HepG2 (cell line): ENCODE results near the gene ATP13A2.

Source experiments
- ATM ChIP-seq: fragments of 450-650 bp; IDR thresholded peaks from 2 replicates; pipeline ENCODE4 v1.7.1; 2017; ENCODE audit warnings: mild to moderate bottlenecking, borderline replicate concordance
- EZH2 ChIP-seq: conservative IDR thresholded peaks from 2 replicates; pipeline ENCODE4 v1.6.1; 2012; ENCODE audit warnings: mild to moderate bottlenecking, low read depth, low read length, moderate library complexity
- POLR2AphosphoS2 ChIP-seq: IDR thresholded peaks from 2 replicates; pipeline ENCODE4 v1.6.1; 2011; ENCODE audit warnings: low read depth, low read length, improper control_type of control experiment
- ZNF12 ChIP-seq: sonication (generic); formaldehyde crosslinking; IDR thresholded peaks from 2 replicates; pipeline ENCODE4 v1.5.0; 2020; ENCODE audit warnings: missing genetic modification reagents
- ZNF275 ChIP-seq: sonication (generic); formaldehyde crosslinking; IDR thresholded peaks from 2 replicates; pipeline ENCODE4 v1.8.0; 2022; ENCODE audit warnings: missing genetic modification reagents, mild to moderate bottlenecking, inconsistent platforms, borderline replicate concordance
- TF ChIP-seq, protein P1 (sequence below): sonication (generic); formaldehyde crosslinking; IDR thresholded peaks from 2 replicates; pipeline ENCODE4 v1.5.0; 2020; ENCODE audit warnings: mild to moderate bottlenecking, missing genetic modification reagents, moderate library complexity
- TF ChIP-seq, protein P2 (sequence below): sonication (generic); formaldehyde crosslinking; IDR thresholded peaks from 2 replicates; pipeline ENCODE4 v1.4.0; 2020; ENCODE audit warnings: missing genetic modification reagents, borderline replicate concordance
- TF ChIP-seq, protein P3 (sequence below), 2 experiments: sonication (generic) in 1 of 2; formaldehyde crosslinking in 1 of 2; IDR thresholded peaks; 2 replicates each; pipeline versions ENCODE4 v1.5.1 to v1.6.1; 2011 to 2020; ENCODE audit warnings: borderline replicate concordance in 1 of 2, low read depth in 1 of 2, low read length in 1 of 2, mild to moderate bottlenecking in 1 of 2, missing genetic modification reagents in 1 of 2, moderate library complexity in 1 of 2

GRCh38 chr1:16978139-16978538 lies 33.6 kb downstream of the ATP13A2 start:
- TF ChIP-seq, protein P1, sequence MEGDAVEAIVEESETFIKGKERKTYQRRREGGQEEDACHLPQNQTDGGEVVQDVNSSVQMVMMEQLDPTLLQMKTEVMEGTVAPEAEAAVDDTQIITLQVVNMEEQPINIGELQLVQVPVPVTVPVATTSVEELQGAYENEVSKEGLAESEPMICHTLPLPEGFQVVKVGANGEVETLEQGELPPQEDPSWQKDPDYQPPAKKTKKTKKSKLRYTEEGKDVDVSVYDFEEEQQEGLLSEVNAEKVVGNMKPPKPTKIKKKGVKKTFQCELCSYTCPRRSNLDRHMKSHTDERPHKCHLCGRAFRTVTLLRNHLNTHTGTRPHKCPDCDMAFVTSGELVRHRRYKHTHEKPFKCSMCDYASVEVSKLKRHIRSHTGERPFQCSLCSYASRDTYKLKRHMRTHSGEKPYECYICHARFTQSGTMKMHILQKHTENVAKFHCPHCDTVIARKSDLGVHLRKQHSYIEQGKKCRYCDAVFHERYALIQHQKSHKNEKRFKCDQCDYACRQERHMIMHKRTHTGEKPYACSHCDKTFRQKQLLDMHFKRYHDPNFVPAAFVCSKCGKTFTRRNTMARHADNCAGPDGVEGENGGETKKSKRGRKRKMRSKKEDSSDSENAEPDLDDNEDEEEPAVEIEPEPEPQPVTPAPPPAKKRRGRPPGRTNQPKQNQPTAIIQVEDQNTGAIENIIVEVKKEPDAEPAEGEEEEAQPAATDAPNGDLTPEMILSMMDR (CRISPR knock-in tag): no peak
- TF ChIP-seq POLR2AphosphoS2: no peak
- TF ChIP-seq ATM: no peak
- TF ChIP-seq, protein P2, sequence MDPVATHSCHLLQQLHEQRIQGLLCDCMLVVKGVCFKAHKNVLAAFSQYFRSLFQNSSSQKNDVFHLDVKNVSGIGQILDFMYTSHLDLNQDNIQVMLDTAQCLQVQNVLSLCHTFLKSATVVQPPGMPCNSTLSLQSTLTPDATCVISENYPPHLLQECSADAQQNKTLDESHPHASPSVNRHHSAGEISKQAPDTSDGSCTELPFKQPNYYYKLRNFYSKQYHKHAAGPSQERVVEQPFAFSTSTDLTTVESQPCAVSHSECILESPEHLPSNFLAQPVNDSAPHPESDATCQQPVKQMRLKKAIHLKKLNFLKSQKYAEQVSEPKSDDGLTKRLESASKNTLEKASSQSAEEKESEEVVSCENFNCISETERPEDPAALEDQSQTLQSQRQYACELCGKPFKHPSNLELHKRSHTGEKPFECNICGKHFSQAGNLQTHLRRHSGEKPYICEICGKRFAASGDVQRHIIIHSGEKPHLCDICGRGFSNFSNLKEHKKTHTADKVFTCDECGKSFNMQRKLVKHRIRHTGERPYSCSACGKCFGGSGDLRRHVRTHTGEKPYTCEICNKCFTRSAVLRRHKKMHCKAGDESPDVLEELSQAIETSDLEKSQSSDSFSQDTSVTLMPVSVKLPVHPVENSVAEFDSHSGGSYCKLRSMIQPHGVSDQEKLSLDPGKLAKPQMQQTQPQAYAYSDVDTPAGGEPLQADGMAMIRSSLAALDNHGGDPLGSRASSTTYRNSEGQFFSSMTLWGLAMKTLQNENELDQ: no peak
- TF ChIP-seq, protein P3, sequence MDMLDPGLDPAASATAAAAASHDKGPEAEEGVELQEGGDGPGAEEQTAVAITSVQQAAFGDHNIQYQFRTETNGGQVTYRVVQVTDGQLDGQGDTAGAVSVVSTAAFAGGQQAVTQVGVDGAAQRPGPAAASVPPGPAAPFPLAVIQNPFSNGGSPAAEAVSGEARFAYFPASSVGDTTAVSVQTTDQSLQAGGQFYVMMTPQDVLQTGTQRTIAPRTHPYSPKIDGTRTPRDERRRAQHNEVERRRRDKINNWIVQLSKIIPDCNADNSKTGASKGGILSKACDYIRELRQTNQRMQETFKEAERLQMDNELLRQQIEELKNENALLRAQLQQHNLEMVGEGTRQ (IDR thresholded peaks at IDR 0.05; ENCODE audit: low read depth, low read length): no peak
- TF ChIP-seq, protein P3 (CRISPR knock-in tag; IDR thresholded peaks at IDR 0.05; ENCODE audit: borderline replicate concordance): no peak
- TF ChIP-seq ZNF12 (CRISPR knock-in tag): no peak
- TF ChIP-seq ZNF275 (CRISPR knock-in tag): no peak
- TF ChIP-seq EZH2: no peak
